SK-N-SH treated with all-trans-retinoic acid at 6 μM for 48 hours (cell line): ENCODE results near the gene MPHOSPH8.

Experiments
- CREB5 ChIP-seq: fragments of 250-450 bp; sonication (Bioruptor Pico); IDR thresholded peaks from 2 replicates; pipeline ENCODE4 v1.5.1; 2020; ENCODE audit warnings: low read depth, mild to moderate bottlenecking, moderate library complexity
- ZFP3 ChIP-seq: fragments of 250-450 bp; sonication (Bioruptor Pico); IDR thresholded peaks from 2 replicates; pipeline ENCODE4 v1.5.0; 2020; ENCODE audit warnings: mild to moderate bottlenecking, moderate library complexity

- TF ChIP-seq CREB5: no peak
- no peak for TF ChIP-seq ZFP3 (CRISPR knock-in tag)
Measured at GRCh38 chr13:19695428-19695827, 62.0 kb downstream of the MPHOSPH8 start.
